Fibroblast of lung (primary cell): ENCODE data around the gene NEK5. TPM values are rescaled to one million over a fixed set of nuclear protein-coding genes. Genes with fewer than 3 reads are reported as not detected.
"Not testable (repeated sequence)": the region's sequence is repeated elsewhere in the genome, so short reads cannot be mapped to it uniquely, and the experiment has no call there.

Experiments used
- DNase-seq, 2 donors: peaks; one replicate each; pipeline versions ENCODE4 v3.0.0 to v3.0.0-alpha.2; 2010; ENCODE audit warnings: low read depth in 2 of 2
- H2AFZ ChIP-seq: 2 replicates; pipeline ENCODE4 v1.5.1; 2012; ENCODE audit warnings: low read length, control low read depth, inconsistent platforms
- H3K27ac ChIP-seq: 2 replicates; pipeline ENCODE4 v1.5.1; 2011; ENCODE audit warnings: low read length, control low read depth; ENCODE audit not compliant: insufficient read depth
- H3K27me3 ChIP-seq: 2 replicates; pipeline ENCODE4 v1.5.1; 2011; ENCODE audit warnings: mild to moderate bottlenecking, low read length; ENCODE audit not compliant: control insufficient read depth, insufficient read depth
- H3K36me3 ChIP-seq: 2 replicates; pipeline ENCODE4 v1.5.1; 2011; ENCODE audit warnings: low read length; ENCODE audit not compliant: control insufficient read depth, insufficient read depth
- H3K4me1 ChIP-seq: 2 replicates; pipeline ENCODE4 v1.5.1; 2011; ENCODE audit warnings: low read length; ENCODE audit not compliant: control insufficient read depth, insufficient read depth; ENCODE audit errors: extremely low read depth
- H3K4me2 ChIP-seq: 2 replicates; pipeline ENCODE4 v1.5.1; 2011; ENCODE audit warnings: low read length, control low read depth; ENCODE audit not compliant: insufficient read depth; ENCODE audit errors: extremely low read depth
- H3K4me3 ChIP-seq, 4 experiments: fragments of 200-600 bp in 1 of 4; sonication (generic) in 1 of 4; replicated peaks in 1 of 4; 2 replicates each; pipeline ENCODE4 v1.5.1; 2011 to 2016; ENCODE audit warnings: low read length in 4 of 4, low read depth in 3 of 4, mild to moderate bottlenecking in 3 of 4, control low read depth in 2 of 4, inconsistent platforms in 1 of 4, mixed read lengths in 1 of 4; ENCODE audit not compliant: insufficient read depth in 1 of 4; ENCODE audit errors: control extremely low read depth in 1 of 4
- H3K79me2 ChIP-seq: 2 replicates; pipeline ENCODE4 v1.5.1; 2012; ENCODE audit warnings: mild to moderate bottlenecking, low read length, inconsistent platforms; ENCODE audit not compliant: control insufficient read depth, insufficient read depth
- H3K9ac ChIP-seq: 2 replicates; pipeline ENCODE4 v1.5.1; 2011; ENCODE audit warnings: mild to moderate bottlenecking, low read length, control low read depth; ENCODE audit not compliant: insufficient read depth
- H3K9me3 ChIP-seq: 2 replicates; pipeline ENCODE4 v1.5.1; 2012; ENCODE audit warnings: low read depth, low read length; ENCODE audit not compliant: control insufficient read depth, insufficient read depth
- H4K20me1 ChIP-seq: 2 replicates; pipeline ENCODE4 v1.5.1; 2011; ENCODE audit warnings: low read length; ENCODE audit not compliant: control insufficient read depth, insufficient read depth; ENCODE audit errors: extremely low read depth
- CTCF ChIP-seq, 2 donors: IDR thresholded peaks in 1 of 2; conservative IDR thresholded peaks in 1 of 2; 1 replicate in 1 of 2; 2 replicates in 1 of 2; pipeline ENCODE4 v1.5.1; 2011 to 2012; ENCODE audit warnings: low read length in 2 of 2, control low read depth in 1 of 2, inconsistent platforms in 1 of 2, low read depth in 1 of 2, mild to moderate bottlenecking in 1 of 2
- EZH2 ChIP-seq: IDR thresholded peaks from 2 replicates; pipeline ENCODE4 v1.5.1; 2012; ENCODE audit warnings: low read length, control low read depth, mild to moderate bottlenecking; ENCODE audit errors: missing control alignments
- polyA plus RNA-seq, 2 donors: library from polyadenylated mRNA; depleted of rRNA in 1 of 2; stranded (reverse) in 1 of 2; unstranded in 1 of 2; fragments of >200 nt; gene quantifications; 2 replicates each; pipeline ENCODE4 v1.2.1, GENCODE V29; 2011 to 2012; ENCODE audit warnings: missing spikeins in 1 of 2
- total RNA-seq: library from RNA; depleted of rRNA; stranded (reverse); fragments of >200 nt; gene quantifications from 2 replicates; pipeline ENCODE4 v1.2.1, GENCODE V29; 2014

The NEK5 gene
- total and polyA plus RNA-seq, 2 donors (not counting 1 experiment from before 2014, with no cell fraction given): under 0.01 to 0.03 TPM

- Histone ChIP-seq H2AFZ (no peak overlapping the region), H3K9me3 (no peaks in the 10 kb centered on the region)
- DNase-seq: peak in 1 of 2 donors; percentile 76
Measured at GRCh38 chr13:52104624-52105023, 24.2 kb downstream of the NEK5 start.

GRCh38 chr13:52103386-52103785 is 25.5 kb downstream of the NEK5 start:
- no peaks in the 10 kb centered on the region for H3K79me2 ChIP-seq
- H3K4me2 ChIP-seq: no peak overlapping the region
- DNase-seq: no peak
- H3K27ac ChIP-seq: no peak overlapping the region
- no peak overlapping the region for H3K9ac ChIP-seq
- no peaks in the 10 kb centered on the region for H3K27me3 ChIP-seq
- no peak overlapping the region for H3K4me3 ChIP-seq
- H4K20me1 ChIP-seq: no peaks in the 10 kb centered on the region
- H3K36me3 ChIP-seq: no peaks in the 10 kb centered on the region
- H3K9me3 ChIP-seq: no peaks in the 10 kb centered on the region
- H3K4me1 ChIP-seq: no peaks in the 10 kb centered on the region
- TF ChIP-seq CTCF (conservative IDR thresholded peaks at IDR 0.05 in 1 of 2, IDR thresholded peaks at IDR 0.05 in 1 of 2; ENCODE audit: low read depth in 1 of 2, low read length in 2 of 2): no peak
- TF ChIP-seq EZH2: no peak
- no peak overlapping the region for H2AFZ ChIP-seq

More at GRCh38 chr13:52104624-52105023, 24.2 kb downstream of the NEK5 start:
- Histone ChIP-seq H3K4me2 (no peak overlapping the region), H3K79me2 (no peaks in the 10 kb centered on the region), H3K9ac (no peak overlapping the region), H4K20me1 (no peaks in the 10 kb centered on the region), H3K4me3 (no peak overlapping the region), H3K27me3 (no peaks in the 10 kb centered on the region), H3K36me3 (no peaks in the 10 kb centered on the region), H3K27ac (no peak overlapping the region), H3K4me1 (no peaks in the 10 kb centered on the region)
- TF ChIP-seq CTCF (conservative IDR thresholded peaks at IDR 0.05 in 1 of 2, IDR thresholded peaks at IDR 0.05 in 1 of 2; ENCODE audit: low read depth in 1 of 2, low read length in 2 of 2) (no peak), EZH2 (no peak)

- H3K4me3 ChIP-seq, H3K4me1 ChIP-seq, H3K36me3 ChIP-seq, H3K79me2 ChIP-seq, H4K20me1 ChIP-seq, H3K27me3 ChIP-seq, H2AFZ ChIP-seq, H3K9me3 ChIP-seq, H3K27ac ChIP-seq, H3K4me2 ChIP-seq, H3K9ac ChIP-seq, DNase-seq: not testable (repeated sequence)
Measured at GRCh38 chr13:52102423-52102822, 26.4 kb downstream of the NEK5 start.
